CD8-positive, alpha-beta memory T cell (primary cell): ENCODE measurements around the gene TMEM238. TPM values are rescaled to one million over a fixed set of nuclear protein-coding genes. Genes with fewer than 3 reads are reported as not detected.
A peak's percentile ranks its signal among the peaks of the same experiment; 100 is the strongest.

Experiments
- CTCF ChIA-PET: fragments of 350-600 bp; sonication (Branson Sonifier 250); formaldehyde crosslinking; loops from one replicate; lab custom pipeline; 2021; ENCODE audit warnings: antibody characterized with exemption; lab: Charles Lee
- POLR2A ChIA-PET: fragments of 350-600 bp; sonication (Branson Sonifier 250); formaldehyde crosslinking; loops from one replicate; lab custom pipeline; 2021; ENCODE audit warnings: antibody characterized with exemption; lab: Charles Lee
- DNase-seq, 5 donors: peaks; one replicate each; pipeline versions ENCODE4 v3.0.0 to v3.0.0-alpha.2; 2020 to 2022; ENCODE audit warnings: mixed read lengths in 1 of 5
- H3K27ac ChIP-seq: one replicate; pipeline ENCODE4 v1.7.0; 2013; ENCODE audit warnings: low read depth, mild to moderate bottlenecking, low read length, moderate library complexity
- H3K27me3 ChIP-seq: 2 replicates; pipeline ENCODE4 v1.7.0; 2013; ENCODE audit warnings: low read length, mild to moderate bottlenecking; ENCODE audit not compliant: insufficient read depth, poor library complexity, severe bottlenecking
- H3K36me3 ChIP-seq: 2 replicates; pipeline ENCODE4 v1.7.0; 2013; ENCODE audit warnings: mild to moderate bottlenecking, low read length, moderate library complexity; ENCODE audit not compliant: insufficient read depth
- H3K4me1 ChIP-seq: 2 replicates; pipeline ENCODE4 v1.7.0; 2013; ENCODE audit warnings: mild to moderate bottlenecking, low read length, moderate library complexity; ENCODE audit not compliant: insufficient read depth
- H3K4me3 ChIP-seq: 2 replicates; pipeline ENCODE4 v1.7.0; 2013; ENCODE audit warnings: mild to moderate bottlenecking, low read length
- H3K9me3 ChIP-seq: 2 replicates; pipeline ENCODE4 v1.7.0; 2013; ENCODE audit warnings: mild to moderate bottlenecking, low read length
- H3K27ac Mint-ChIP-seq, 8 donors: one replicate each; pipeline ENCODE4 v1.8.0; 2020 to 2021; ENCODE audit warnings: mixed read lengths in 8 of 8, mild to moderate bottlenecking in 6 of 8, inconsistent platforms in 3 of 8, moderate library complexity in 3 of 8
- H3K27me3 Mint-ChIP-seq, 2 donors: one replicate each; pipeline ENCODE4 v1.8.0; 2020 to 2021; ENCODE audit warnings: mixed read lengths in 2 of 2, mild to moderate bottlenecking in 1 of 2, moderate library complexity in 1 of 2
- H3K36me3 Mint-ChIP-seq, 3 donors: one replicate each; pipeline ENCODE4 v1.8.0; 2020 to 2021; ENCODE audit warnings: mixed read lengths in 3 of 3, inconsistent platforms in 1 of 3, mild to moderate bottlenecking in 1 of 3
- H3K4me1 Mint-ChIP-seq, 3 donors: one replicate each; pipeline ENCODE4 v1.8.0; 2020 to 2021; ENCODE audit warnings: mixed read lengths in 3 of 3, inconsistent platforms in 1 of 3, mild to moderate bottlenecking in 1 of 3
- H3K4me3 Mint-ChIP-seq, 7 donors: one replicate each; pipeline ENCODE4 v1.8.0; 2020 to 2021; ENCODE audit warnings: mixed read lengths in 7 of 7, mild to moderate bottlenecking in 6 of 7, moderate library complexity in 4 of 7, inconsistent platforms in 2 of 7
- H3K9me3 Mint-ChIP-seq, 5 donors: one replicate each; pipeline ENCODE4 v1.8.0; 2020 to 2022; ENCODE audit warnings: mixed read lengths in 5 of 5, mild to moderate bottlenecking in 3 of 5, moderate library complexity in 2 of 5, inconsistent platforms in 1 of 5
- polyA plus RNA-seq: library from polyadenylated mRNA; unstranded; fragments of 300-500 nt; fragmentation: Illumina TruSeq; gene quantifications from one replicate; pipeline ENCODE4 v1.2.3, GENCODE V29; 2021
- total RNA-seq, 2 experiments: library from RNA; stranded (reverse); gene quantifications; one replicate each; pipeline ENCODE4 v1.2.3, GENCODE V29; 2021

TMEM238 gene
- total and polyA plus RNA-seq, 3 experiments from 2014 or later, result 1.9 to 14.1 (median 13.3) TPM

- Histone ChIP-seq H3K4me3 (no peak overlapping the region), H3K27ac (no peak overlapping the region), H3K36me3 (peaks cover 28% of the 10 kb centered on the region), H3K4me1 (peaks cover 44% of the 10 kb centered on the region), H3K27me3 (no peaks in the 10 kb centered on the region), H3K9me3 (no peaks in the 10 kb centered on the region)
- ChIA-PET POLR2A (interaction anchor here (0.6 to 2.1 kb wide), 2 partner anchors 16 to 17 kb away, joined by 11 to 12 read pairs; partner anchors contain the start of gene UBE2S), CTCF (interaction anchor here (1.0 to 1.7 kb wide), 7 partner anchors 11 to 248 kb away, joined by 3 to 5 read pairs (median 4); partner anchors contain the start of gene HSPBP1)
- Mint-ChIP-seq H3K4me1 (peaks cover 49 to 67% (median 56%) of the 10 kb centered on the region in 3 donors), H3K36me3 (peaks cover 3 to 73% (median 5%) of the 10 kb centered on the region in 3 donors), H3K27me3 (peaks cover 0 to 10% of the 10 kb centered on the region in 2 donors), H3K27ac (peak overlapping the region; percentile 33 to 99 (median 62)), H3K4me3 (peak overlapping the region in 5 of 7 donors; percentile 11 to 98 (median 34)), H3K9me3 (no peaks in the 10 kb centered on the region)
- no peak for DNase-seq
Measured at GRCh38 chr19:55389386-55390317, 5.6 kb upstream of the TMEM238 start.

- Histone ChIP-seq H3K9me3 (no peaks in the 10 kb centered on the region), H3K27ac (peak overlapping the region; percentile 99), H3K4me1 (peaks cover 54% of the 10 kb centered on the region), H3K27me3 (no peaks in the 10 kb centered on the region), H3K36me3 (peaks cover 28% of the 10 kb centered on the region), H3K4me3 (peak overlapping the region; percentile 99)
- Mint-ChIP-seq H3K36me3 (peaks cover 3 to 70% (median 5%) of the 10 kb centered on the region in 3 donors), H3K4me3 (peak overlapping the region; percentile 97 to 100 (median 99)), H3K4me1 (peaks cover 52 to 78% (median 65%) of the 10 kb centered on the region in 3 donors), H3K9me3 (no peaks in the 10 kb centered on the region), H3K27ac (peak overlapping the region; percentile 51 to 100 (median 99)), H3K27me3 (peaks cover 0 to 10% of the 10 kb centered on the region in 2 donors)
- no peak for DNase-seq
- POLR2A ChIA-PET, result interaction anchor here (2.1 to 2.6 kb wide), 2 partner anchors 19 kb away, joined by 12 to 14 read pairs; partner anchors contain the start of gene UBE2S
- CTCF ChIA-PET, result interaction anchor here (1.2 kb wide), 1 partner anchor 30 kb away, joined by 5 read pairs; no protein-coding TSS in a partner anchor
Measured at GRCh38 chr19:55387736-55388497, 3.8 kb upstream of the TMEM238 start.

GRCh38 chr19:55386493-55386971 is 2.4 kb upstream of the TMEM238 start:
- Histone ChIP-seq H3K9me3 (no peaks in the 10 kb centered on the region), H3K4me1 (peaks cover 57% of the 10 kb centered on the region), H3K27me3 (no peaks in the 10 kb centered on the region), H3K27ac (peak overlapping the region; percentile 99), H3K4me3 (peak overlapping the region; percentile 99), H3K36me3 (peaks cover 28% of the 10 kb centered on the region)
- CTCF ChIA-PET, result no interaction called here
- Mint-ChIP-seq H3K9me3 (no peaks in the 10 kb centered on the region), H3K4me3 (peak overlapping the region; percentile 97 to 100 (median 99)), H3K4me1 (peaks cover 62 to 86% (median 72%) of the 10 kb centered on the region in 3 donors), H3K27ac (peak overlapping the region; percentile 97 to 100 (median 99)), H3K36me3 (peaks cover 3 to 61% (median 5%) of the 10 kb centered on the region in 3 donors), H3K27me3 (peaks cover 0 to 10% of the 10 kb centered on the region in 2 donors)
- DNase-seq, result no peak
- POLR2A ChIA-PET, result interaction anchor here (1.0 to 2.6 kb wide), 2 partner anchors 19 to 21 kb away, joined by 3 to 14 read pairs; partner anchors contain the start of gene UBE2S

- H3K4me1 ChIP-seq, result peaks cover 57% of the 10 kb centered on the region
- Mint-ChIP-seq H3K4me1 (peaks cover 65 to 82% (median 69%) of the 10 kb centered on the region in 3 donors), H3K9me3 (no peaks in the 10 kb centered on the region), H3K27ac (peak within 1 kb of the TSS; percentile 97 to 100 (median 99)), H3K27me3 (peaks cover 0 to 10% of the 10 kb centered on the region in 2 donors), H3K36me3 (peaks cover 3 to 54% (median 5%) of the 10 kb centered on the region in 3 donors), H3K4me3 (peak within 1 kb of the TSS; percentile 97 to 100 (median 99))
- DNase-seq, result peak; percentile 96 to 99 (median 98)
- H3K9me3 ChIP-seq, result no peaks in the 10 kb centered on the region
- peak within 1 kb of the TSS; percentile 99 for H3K27ac ChIP-seq
- H3K4me3 ChIP-seq, result peak within 1 kb of the TSS; percentile 99
- ChIA-PET CTCF (no interaction called here), POLR2A (interaction anchor here (1.0 to 2.6 kb wide), 2 partner anchors 20 to 21 kb away, joined by 3 to 14 read pairs; partner anchors contain the start of gene UBE2S)
- no peaks in the 10 kb centered on the region for H3K27me3 ChIP-seq
- peaks cover 28% of the 10 kb centered on the region for H3K36me3 ChIP-seq
Measured at GRCh38 chr19:55385724-55386492, 1.8 kb upstream of the TMEM238 start, which contains the start of gene RPL28. TSS of gene RPL28 (plus strand) at chr19:55385932. CDS start at chr19:55386358, 426 bp downstream.

- Mint-ChIP-seq H3K27ac (peak overlapping the region; percentile 97 to 100 (median 99)), H3K36me3 (peaks cover 3 to 48% (median 5%) of the 10 kb centered on the region in 3 donors), H3K27me3 (peaks cover 0 to 10% of the 10 kb centered on the region in 2 donors), H3K9me3 (no peaks in the 10 kb centered on the region), H3K4me3 (peak overlapping the region; percentile 97 to 100 (median 99)), H3K4me1 (peaks cover 60 to 75% (median 64%) of the 10 kb centered on the region in 3 donors)
- H3K27me3 ChIP-seq, result no peaks in the 10 kb centered on the region
- peak; percentile 93 to 98 (median 96) for DNase-seq
- peaks cover 28% of the 10 kb centered on the region for H3K36me3 ChIP-seq
- H3K4me1 ChIP-seq, result peaks cover 56% of the 10 kb centered on the region
- peak overlapping the region; percentile 99 for H3K27ac ChIP-seq
- peak overlapping the region; percentile 99 for H3K4me3 ChIP-seq
- no peaks in the 10 kb centered on the region for H3K9me3 ChIP-seq
- ChIA-PET POLR2A (interaction anchor here (0.9 to 2.6 kb wide), 12 partner anchors 21 to 269 kb away, joined by 3 to 20 read pairs (median 4); partner anchors contain the start of genes HSPBP1, KMT5C, PPP6R1 and UBE2S), CTCF (interaction anchor here (0.9 to 3.1 kb wide), 10 partner anchors 9 to 130 kb away, joined by 3 to 22 read pairs (median 4); partner anchors contain the start of genes KMT5C and PPP6R1)
Measured at GRCh38 chr19:55384920-55385723, 1.0 kb upstream of the TMEM238 start.
